GM19351 (cell line): ENCODE measurements around the gene UBE2U.
"Not testable (repeated sequence)": the region's sequence is repeated elsewhere in the genome, so short reads cannot be mapped to it uniquely, and the experiment has no call there.

Experiments used
- ATAC-seq: cut with Tn5 transposase; IDR thresholded peaks from one replicate; pipeline ENCODE4 v1.9.1; 2021; ENCODE audit warnings: mild to moderate bottlenecking, moderate library complexity; ENCODE audit not compliant: unreplicated experiment

Gene UBE2U

GRCh38 chr1:64187646-64188045 is 15.8 kb upstream of the UBE2U start:
- ATAC-seq: no peak

- no peak for ATAC-seq
Measured at GRCh38 chr1:64192290-64192689, 11.1 kb upstream of the UBE2U start.

DNA sequence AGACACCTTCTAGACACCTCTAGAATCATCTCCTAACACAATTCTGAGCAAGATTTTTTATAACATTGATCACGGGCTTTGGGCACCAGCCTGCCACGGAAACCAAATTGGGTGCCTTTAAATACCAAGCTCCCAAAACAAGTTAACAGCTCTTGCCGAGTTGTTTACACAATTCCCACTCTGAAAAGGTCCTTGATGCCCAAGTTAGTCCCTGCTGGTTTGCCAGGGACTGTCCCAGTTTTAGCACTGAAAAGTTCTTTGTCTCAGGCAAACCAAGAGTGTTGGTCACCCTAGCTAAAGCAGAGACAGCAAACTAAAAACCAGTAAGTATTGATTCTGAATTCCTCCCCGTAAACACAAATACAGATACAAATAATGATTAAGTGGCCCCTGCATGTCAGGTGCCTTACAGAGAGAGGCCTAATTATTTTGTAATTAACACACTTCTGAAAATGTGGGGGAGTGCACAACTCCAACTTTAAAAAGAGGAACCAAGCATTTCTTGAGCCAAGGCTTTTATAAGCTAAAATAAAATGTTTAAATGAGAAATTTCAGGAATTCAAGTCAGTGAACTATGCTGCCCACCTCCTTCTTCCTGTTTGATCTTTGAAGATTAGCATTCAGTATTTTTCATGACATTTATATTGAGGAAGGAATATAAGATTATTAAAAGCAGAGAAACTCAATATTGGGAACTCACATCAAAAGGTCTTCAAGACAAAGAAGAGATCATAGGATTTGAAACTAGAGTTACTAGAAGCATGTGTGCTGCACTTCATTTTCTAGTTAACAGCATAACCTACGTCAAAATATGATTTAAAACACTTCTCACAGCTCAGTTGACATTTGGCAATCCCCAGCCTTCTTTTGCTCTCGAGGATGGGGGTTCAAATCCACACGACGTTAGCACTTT is 9.0 kb upstream of the UBE2U start:
- ATAC-seq: peak; percentile 60

GRCh38 chr1:64195081-64195395 is 8.4 kb upstream of the UBE2U start:
- ATAC-seq: no peak

DNA sequence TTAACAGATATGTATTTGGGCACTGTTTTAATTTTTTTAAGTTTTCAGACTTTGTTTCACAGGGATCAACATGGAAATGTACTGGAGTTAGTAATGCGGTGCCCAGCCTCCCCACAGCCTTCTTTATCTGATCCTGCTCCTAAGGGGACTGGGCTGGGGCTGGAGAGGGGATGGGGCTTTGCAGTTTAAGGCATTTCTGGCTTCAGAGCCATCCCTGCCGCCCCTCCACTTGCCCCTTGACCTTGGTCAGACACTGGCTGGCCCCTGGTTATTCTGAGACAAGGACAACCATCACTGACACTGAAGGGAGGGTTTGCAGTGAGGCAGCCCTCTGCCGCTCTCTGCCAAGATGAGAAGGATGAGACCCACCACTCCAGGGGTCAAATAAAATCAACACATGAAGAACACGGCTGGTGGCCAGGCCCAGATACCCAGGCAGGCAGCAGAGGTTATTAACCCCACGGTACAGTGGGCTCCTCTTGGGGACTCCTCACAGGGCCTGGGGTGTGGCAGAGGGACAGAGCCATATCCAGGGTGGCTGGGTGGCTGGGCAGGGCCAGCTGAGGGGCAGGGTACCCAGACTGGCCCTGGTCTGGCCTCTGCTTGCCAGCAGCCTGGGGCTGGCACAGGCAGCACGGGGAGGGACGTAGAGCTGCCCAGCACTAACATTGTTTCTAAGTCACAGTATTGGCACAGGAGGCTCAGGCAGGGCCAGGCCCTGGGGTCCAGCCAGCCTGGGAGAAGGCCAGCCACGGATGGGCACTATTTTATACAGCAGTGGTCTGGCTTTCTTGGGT is 7.2 kb upstream of the UBE2U start:
- ATAC-seq: no peak

- no peak for ATAC-seq
Measured at GRCh38 chr1:64197076-64197475, 6.3 kb upstream of the UBE2U start.

GRCh38 chr1:64199154-64199553 is 4.3 kb upstream of the UBE2U start:
- no peak for ATAC-seq

DNA sequence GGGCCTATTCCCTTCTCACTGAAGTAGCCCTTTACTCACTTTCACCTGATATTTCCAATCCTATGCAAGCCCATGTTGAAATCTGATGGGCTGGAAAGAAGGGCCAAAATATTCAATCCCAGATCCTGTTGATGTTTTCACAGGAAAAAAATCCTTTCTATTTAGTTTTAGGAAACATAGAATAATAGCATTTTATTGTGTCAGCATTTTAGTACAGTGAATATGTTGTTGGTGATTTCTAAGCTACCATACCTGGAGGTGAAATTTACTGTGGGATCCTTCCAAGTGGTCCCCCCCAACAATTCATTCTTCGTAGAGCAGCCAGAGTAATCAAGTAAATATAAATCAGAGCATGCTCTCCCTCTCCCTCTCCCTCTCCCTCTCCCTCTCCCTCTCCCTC is 3.4 kb upstream of the UBE2U start:
- ATAC-seq: no peak

GRCh38 chr1:64209221-64209620 is 5.8 kb downstream of the UBE2U start:
- no peak for ATAC-seq

GRCh38 chr1:64212031-64212430 is 8.6 kb downstream of the UBE2U start:
- ATAC-seq: no peak

- no peak for ATAC-seq
Measured at GRCh38 chr1:64215576-64215975, 12.2 kb downstream of the UBE2U start.

GRCh38 chr1:64220241-64220640 is 16.8 kb downstream of the UBE2U start:
- ATAC-seq: no peak

GRCh38 chr1:64223329-64224151 is 20.1 kb downstream of the UBE2U start:
- peak; percentile 87 for ATAC-seq

GRCh38 chr1:64224236-64224635 is 20.8 kb downstream of the UBE2U start:
- ATAC-seq: not testable (repeated sequence)

DNA sequence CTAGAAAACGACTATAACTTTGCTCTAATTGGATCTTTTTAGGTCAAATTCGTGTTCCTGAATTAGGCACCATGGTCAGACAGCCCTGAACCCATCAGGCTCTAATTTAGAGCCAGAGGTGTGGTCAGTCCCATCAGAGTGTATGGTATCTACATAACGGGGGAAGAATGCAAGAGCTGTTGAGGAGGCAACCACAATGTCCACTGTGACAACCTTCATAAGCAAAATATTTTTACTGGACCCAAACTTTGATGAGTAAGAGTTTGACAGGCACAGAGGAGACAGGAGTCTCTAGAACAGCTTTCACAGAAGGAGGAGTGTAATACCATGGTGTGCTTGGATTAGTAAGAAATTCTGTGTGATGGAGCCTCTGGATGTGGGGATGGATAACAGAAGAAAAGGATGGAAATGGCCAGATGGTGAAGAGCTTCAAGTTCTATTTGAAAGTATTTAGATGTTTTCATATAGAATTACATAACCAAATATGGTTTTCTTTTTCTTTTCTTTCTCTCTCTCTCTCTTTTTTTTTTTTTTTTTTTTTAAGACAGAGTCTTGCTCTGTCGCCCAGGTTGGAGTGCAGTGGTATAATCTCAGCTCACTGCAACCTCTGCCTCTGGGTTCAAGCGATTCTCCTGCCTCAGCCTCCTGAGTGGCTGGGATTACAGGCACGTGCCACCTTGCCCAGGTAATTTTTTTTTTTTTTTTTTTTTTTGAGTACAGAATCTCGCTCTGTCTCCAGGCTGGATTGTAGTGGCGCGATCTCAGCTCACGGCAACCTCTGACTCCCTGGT is 24.9 kb downstream of the UBE2U start:
- no peak for ATAC-seq

DNA sequence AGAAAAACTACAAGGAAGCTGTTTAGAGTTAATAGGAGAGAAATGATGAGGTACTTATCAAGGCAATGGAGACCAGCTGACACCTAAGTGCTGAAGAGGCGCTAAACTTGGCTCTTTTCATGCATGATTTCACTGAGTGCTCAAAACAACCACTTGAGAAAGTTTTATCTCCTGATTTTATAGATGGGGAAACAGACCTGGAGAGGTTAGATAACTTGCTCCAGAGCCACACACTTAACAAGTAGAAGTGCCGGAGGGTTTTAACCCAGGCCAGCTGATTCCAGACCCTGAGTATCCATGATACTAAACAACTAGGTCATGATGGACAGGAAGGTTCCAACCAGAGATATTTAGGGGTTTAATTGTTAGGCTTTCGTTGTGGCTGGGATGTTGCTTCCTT is 25.9 kb downstream of the UBE2U start:
- ATAC-seq: no peak

DNA sequence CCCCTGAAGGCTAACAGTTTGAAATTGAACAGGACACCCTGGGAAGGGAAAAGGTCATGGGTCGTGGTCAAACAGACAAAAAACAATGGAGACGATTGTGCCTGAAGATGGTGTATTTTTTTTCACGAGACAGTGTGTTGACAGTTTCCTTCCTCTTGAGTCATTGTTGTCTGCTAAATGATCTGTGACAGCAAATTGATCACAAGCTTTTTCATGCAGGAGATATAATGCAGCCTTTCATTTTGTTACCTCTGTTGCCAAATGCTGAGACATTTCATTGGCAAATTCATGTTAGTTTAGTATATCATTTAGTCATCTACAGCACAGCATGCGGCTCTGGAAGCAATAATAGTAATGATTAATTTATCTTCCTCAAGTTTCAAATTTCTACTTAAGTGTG is 27.7 kb downstream of the UBE2U start:
- no peak for ATAC-seq

DNA sequence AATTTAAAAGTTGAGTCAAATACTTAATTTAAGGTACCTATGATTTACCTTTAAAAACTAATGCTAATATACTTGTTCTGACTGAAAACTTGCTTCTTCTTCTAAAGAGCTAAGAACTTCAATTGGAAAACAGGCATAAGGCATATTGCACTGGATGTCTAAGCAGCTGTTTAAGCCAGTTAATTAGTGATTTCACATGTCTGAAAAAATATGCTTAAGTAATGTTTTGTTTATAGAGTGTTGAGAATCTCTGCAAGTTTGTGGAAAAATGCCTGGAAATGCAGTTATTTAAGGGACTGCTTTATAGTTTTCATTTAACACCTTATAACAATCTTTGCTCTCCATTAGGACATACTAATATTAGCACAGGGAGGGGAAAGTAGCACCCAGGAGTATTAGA is 28.2 kb downstream of the UBE2U start:
- no peak for ATAC-seq

DNA sequence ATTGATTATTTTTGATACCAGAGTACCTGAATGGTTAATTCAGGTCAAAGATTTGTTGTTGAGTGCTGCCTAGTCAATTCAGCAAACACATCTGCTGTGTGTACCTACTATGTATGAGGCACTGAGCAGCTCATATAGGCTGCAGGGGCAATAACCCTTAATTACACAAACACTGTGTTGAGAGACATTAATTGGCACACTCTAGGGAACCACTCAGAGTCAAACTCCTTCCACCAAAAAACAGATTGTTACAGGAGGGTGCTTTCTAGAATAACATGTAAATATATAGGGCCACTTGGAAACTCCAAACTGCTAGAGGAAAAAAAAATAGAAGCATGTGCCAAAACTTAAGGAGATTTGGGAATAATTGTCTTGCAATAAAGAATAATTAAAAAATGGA is 31.3 kb downstream of the UBE2U start:
- no peak for ATAC-seq

- ATAC-seq: no peak
Measured at GRCh38 chr1:64235181-64235580, 31.8 kb downstream of the UBE2U start.

GRCh38 chr1:64235910-64236309 is 32.5 kb downstream of the UBE2U start:
- ATAC-seq: no peak
